CD4-positive, alpha-beta T cell treated with Interleukin-10 for 1 hour (primary cell): ENCODE data around the gene TARBP1.
"Not testable (repeated sequence)": the region's sequence is repeated elsewhere in the genome, so short reads cannot be mapped to it uniquely, and the experiment has no call there.

ENCODE experiments used
- DNase-seq: peaks from one replicate; pipeline ENCODE4 v3.0.0-alpha.2; 2020

The TARBP1 gene

DNA sequence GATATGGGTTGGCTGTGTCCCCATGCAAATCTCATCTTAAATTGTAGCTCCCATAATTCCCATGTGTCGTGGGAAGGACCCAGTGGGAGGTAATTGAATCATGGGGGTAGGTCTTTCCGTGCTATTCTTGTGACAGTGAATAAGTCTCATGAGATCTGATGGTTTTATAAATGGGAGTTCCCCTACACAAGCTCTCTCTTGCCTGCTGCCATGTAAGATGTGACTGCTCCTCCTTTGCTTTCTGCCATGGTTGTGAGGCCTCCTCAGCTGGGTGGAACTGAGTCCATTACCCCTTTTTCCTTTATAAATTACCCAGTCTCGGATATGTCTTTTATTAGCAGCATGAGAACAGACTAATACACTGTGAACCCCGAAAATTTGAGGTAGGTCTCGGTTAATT is 25.3 kb upstream of the TARBP1 start:
- DNase-seq, result not testable (repeated sequence)

DNA sequence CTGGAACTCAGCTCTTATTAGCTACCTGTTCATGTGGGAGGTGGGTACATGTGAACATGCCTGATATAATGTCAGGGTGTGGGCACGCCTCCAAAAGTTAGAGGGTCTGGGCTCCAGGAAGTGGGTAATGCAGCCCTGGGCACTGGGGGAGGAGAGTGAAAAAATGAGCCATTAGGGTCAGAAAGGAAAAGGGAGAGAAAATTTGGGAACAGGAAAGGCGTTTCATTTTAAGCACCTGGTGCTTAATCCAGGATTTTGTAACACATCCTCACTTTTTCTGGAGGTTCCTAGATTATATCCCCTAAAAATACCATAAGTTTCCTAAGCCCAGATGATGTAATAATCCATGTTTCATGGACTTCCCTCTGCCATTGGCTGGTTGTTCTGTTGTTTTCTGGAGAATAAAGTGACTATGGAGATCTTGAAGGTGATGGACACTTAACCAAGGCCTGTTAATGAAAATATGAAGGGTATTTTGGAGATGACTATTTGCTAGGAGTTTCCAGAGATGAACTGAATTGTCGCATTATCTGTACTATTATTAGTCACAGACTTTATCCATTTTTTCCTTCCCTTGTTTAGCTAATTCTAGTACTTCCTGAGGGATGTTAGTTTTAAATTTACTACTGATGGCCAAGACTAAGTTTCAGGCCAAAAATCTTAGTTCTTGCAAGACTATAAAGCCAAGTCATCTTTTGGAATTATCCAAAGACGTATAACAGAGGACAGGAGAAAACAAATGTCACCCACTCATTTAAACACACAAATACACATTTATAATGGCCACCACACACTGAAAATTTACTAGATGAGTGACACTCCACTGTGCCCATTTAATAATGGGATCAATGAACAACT is 24.4 kb upstream of the TARBP1 start:
- DNase-seq, result no peak

DNA sequence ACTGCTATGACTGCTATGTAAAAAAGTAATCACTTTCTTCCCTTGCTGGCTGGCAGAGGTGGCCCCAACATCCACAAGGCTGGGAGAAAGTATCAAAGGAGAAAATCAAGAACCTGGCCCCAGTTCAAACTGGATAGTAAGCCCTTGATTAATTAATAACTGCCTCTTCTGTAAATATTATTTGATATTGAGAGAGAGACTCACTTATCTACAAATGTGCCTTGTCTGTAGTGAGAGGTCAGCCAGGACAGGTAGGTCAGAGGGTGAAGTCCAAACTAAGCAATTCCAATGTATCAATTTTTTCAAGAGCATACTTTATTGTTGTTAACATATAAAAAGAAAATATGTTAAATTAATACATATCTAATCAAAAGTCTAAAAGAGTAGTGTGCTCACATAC is 23.8 kb upstream of the TARBP1 start:
- no peak for DNase-seq

DNA sequence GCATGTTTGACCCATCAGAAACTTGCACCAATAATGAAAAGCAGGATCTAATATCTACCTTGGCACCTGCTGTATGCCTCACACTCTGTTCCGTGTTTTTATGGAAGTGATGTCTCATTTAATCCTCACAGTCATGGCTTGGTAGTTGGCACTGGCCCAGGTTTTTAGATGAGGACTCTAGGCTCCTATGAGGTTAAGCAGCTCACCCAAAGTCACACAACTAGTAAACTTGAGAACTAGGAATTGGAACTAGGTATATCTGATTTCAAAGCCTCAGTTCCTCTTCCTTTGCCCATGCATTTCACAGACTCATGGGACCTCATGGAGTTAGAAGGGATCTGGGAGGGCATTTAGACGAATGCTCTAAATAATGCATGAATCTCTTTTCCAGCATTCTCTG is 21.3 kb upstream of the TARBP1 start:
- DNase-seq, result no peak

DNA sequence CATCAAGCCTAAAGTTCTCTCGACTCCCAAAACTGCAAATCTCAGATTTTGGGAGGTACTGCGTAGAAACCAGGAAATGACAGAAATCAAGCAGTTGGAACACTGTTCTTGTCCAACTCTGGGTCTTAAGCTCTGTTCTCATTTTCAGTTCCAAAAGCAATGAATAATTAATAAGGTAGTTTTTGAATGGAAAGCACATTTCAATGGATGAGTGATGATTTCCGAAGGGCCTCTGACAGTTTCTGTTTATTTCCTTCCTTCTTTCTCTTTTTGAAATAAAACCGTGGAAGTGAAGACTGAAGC is 20.9 kb upstream of the TARBP1 start:
- no peak for DNase-seq

DNA sequence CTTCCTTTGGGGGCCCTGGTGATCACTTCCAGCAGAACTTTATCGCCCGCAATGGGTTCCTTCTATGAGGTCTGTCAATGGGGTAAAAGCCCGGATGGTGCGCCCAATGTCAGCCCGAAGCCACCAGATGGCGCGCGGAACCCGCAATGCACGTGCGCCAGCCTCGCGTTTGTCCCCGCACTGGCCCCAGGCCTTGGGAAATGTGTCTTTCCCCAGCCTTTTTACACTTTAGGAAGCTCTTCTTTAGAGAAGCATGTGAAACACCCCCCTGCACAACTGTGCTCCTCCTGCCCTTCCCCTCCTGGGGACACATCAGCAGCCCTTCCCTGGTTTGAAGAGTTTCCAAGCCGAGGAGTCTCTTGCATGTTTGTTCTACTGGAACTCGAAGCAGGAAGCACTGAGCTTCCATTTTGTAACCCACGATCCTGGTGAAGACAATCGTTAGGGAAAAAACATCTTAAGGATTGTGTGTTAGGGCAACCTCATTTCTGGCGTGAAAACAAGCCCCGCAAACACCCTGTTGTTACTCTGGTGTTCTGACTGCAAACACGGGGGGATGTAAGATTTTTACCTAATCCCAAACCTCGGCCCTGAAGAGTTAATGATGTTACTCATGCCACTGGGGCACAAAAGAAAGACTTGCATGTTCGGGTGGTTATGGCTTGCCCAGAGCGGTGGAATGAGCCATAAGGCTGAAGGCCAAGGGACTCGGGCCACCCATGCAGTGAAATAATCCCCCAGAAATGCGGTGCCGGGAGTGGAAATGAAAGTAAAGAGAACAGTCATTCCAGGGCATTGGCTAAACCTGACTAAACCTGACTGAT is 20.4 kb upstream of the TARBP1 start:
- DNase-seq, result peak; percentile 79

DNA sequence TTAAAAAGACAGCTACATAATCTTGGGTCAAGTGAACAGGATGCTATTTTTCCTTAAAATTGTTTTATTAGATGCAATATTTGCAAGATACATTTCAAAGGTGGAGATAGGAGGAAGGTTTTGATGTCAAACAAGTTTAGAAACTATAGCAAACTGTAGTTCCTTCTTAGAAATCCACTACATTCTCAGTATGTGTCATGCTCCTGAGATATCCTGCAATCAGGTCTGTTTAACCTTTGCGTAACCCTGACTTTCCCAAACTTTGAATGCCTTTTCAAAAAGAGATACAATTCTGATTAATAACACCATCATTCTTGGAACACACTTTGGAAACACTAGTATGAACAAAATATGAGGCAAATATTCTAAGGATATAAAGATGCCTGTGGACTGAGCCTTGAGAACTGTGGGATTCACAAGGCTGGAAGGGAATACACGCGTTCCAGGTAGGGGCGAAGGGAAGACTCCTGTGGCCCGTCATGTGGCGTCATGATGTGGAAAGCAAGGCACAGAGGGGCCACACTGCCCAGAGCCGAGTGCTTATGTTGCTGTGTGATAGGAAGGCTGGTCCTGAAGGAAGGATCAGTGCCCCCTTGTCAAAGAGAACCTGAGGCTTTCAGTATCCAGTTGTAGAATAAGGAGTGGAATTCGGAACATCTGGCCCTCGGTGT is 19.6 kb upstream of the TARBP1 start:
- no peak for DNase-seq

DNA sequence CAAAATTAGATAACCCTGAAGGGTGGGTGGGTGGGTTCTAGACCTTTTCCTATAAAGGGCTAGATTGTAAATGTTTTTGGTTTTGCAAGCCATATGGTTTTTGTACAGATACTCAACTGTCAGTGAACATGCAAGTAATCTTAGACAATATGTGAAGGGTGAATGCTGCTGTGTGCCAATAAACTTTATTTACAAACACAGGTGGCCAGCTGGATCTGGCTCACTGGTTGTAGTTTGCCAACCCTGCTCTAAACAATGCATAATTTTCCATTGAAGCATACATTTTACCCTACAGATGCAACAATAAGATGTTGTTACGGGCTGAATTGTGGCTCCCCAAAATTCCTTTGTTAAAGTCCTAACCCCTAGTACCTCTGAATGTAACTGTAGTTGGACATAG is 18.6 kb upstream of the TARBP1 start:
- no peak for DNase-seq

DNA sequence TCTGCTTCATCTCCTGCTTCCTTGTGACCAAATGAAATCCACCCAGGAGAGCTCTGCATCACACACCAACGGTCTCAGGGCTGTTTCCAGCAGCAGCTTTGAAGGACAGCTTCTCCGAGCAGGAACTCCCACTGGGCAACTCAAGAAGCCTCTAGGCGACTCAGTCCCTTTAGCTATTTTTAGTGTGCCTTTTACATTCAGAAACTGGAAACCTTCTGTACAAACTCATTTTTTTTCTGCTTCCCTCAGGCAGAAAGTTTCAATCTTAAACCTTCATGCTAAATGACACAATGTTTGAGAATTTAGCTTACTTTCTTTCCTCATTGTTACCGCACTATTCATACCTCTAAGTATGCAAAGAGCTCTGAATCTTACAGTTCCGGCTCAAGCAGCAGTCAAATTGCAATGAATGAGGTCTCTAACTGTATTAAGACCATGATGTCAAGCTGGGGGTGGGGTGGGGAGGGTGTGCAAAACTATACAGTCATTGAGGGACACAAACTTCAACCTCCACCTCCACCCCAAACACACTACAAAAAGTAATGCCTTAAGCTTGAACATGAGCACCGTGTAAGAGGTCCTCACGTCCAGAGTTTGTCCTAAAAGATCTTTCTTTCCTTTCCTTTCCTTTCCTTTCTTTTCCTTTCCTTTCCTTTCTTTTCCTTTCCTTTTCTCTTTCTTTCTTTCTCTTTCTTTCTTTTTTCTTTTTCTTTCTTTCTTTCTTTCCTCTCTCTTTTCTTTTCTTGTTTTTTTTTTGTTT is 16.4 kb upstream of the TARBP1 start:
- DNase-seq, result no peak

DNA sequence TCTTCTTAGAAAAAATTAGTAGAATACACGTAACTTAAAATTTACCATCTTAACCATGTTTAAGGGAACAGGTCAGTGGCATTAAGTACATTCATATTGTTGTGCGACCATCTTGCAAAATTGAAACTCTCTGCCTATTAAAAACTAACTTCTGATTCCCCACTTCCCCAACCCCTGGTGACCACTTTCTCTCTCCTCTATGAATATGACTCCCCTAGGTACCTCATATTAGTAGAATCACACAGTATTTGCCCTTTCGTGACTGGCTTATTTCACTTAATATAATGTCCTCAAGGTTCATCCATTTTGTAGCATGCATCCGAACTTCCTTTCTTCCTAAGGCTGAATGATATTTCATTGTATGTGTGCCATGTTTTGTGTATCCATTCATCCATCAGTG is 15.1 kb upstream of the TARBP1 start:
- no peak for DNase-seq

DNA sequence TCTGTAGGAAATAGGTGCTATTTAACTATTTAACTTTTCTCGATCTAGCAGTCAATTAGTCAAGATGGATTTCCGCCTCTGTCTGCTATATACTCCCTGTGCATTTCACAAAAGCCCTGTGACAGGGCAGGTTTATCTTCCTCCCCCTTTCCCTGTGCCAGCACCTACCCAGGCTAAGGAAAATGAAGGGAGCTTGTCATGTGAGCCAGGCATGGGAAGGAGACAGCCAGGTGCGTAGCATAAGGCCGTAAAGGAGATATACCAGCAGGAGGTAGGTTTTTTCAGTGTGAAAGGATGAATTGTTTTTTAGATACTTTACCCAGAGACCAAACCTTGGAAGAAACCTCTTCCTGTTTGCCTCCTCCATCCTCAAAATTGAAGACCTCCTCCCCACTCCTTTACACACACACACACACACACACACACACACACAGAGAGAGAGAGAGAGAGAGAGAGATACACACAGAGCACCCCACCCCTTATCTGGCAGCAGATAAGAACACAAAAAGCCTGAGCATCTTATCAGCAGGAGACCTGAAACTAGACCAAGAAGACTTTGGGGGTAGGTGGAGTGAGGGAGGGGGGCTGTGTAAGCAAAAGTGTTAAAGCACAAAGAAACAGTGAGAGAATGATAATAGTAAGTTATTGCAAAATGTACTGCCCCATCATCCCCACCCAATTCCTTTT is 12.0 kb upstream of the TARBP1 start:
- DNase-seq, result no peak

DNA sequence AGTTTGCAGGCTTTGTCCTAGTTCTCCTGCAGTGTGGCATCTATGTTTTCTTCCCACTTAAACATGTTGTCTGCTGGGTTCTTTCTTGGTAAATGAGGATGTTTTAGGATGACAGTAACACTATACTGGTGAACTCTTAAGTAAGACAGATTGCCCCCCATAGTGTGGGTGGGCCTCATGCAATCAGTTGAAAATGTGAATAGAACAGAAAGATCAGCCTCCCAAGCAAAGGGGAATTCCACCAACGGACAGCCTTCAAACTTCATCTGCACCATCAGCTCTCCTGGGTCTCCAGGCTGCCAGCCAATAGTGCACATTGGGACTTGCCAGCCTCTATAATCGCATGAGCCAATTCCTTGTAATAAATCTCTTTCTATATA is 10.7 kb upstream of the TARBP1 start:
- DNase-seq, result no peak

DNA sequence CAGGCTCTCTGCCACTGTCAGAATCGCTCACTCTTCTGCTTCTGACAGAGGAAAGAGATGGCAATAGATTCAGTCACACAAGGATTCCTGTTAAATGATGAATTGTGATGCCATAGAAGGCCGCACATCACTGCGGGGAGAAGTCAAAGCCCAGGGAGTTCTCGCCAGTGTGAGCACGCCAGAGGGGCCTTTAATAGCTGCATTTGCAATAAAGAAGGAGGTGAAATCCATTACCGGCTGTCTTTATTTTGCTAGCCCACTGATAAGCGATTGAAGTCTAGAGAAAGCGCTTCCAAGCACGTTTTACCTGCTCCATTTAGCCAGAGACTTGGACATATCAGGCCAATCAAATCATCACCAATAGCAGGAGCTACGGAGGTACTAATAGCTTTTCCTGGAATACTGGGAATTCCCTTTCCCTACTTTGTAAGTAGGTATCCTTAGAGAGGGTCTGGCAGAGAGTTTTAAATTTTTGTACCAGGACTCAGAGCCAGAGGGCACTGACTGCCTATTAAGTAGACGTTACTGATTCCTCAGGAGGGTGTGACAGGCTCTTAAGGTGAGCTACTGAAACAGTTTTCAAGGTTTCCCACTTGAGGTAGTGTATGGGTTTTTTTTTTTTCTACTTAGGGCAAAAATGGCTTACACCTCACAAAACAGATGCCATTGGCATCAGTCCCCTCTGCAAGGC is 10.2 kb upstream of the TARBP1 start:
- DNase-seq, result no peak

DNA sequence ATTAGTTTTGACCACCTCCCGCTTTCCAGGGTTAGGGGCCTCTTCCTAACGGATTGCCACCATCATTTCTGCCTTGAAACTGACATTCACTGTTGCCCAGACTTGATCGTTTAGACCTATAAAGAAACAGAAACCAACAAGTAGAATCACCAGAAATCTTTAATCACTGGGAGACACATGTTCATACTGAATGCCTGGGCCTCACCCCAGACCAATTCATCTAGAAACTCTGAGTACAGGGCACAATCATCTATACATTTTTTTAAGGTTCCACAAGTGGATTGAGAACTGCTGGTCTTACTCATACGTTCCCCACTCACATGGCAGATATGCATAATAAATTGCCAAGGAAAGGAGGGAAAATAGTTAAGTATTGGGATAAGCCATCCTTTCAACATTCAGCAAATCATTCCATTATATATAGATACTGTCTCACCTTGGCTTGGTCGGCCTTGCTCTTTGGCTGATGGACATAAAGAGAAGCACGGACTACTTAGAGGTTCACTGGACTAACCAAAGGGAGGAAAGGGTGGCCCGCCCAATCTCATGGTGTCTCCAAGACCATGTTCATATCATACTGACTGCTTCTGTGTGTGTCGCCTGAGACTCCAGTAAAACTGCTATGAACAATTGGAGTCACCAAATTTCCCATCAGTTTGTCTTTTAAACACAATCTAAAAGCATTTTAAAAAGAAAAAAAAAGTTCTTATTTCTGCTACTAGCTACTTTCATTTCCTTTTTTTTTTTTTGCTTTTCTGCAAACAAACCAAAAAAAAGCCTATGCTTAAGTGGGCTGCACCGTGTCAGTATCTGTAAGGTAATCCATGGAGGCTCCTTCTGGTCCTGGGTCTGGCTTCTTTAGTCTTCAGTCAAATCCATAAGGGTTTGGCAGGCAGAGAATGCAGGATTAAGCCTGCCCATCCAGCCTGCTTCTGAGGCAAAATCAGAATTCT is 9.4 kb upstream of the TARBP1 start:
- no peak for DNase-seq

DNA sequence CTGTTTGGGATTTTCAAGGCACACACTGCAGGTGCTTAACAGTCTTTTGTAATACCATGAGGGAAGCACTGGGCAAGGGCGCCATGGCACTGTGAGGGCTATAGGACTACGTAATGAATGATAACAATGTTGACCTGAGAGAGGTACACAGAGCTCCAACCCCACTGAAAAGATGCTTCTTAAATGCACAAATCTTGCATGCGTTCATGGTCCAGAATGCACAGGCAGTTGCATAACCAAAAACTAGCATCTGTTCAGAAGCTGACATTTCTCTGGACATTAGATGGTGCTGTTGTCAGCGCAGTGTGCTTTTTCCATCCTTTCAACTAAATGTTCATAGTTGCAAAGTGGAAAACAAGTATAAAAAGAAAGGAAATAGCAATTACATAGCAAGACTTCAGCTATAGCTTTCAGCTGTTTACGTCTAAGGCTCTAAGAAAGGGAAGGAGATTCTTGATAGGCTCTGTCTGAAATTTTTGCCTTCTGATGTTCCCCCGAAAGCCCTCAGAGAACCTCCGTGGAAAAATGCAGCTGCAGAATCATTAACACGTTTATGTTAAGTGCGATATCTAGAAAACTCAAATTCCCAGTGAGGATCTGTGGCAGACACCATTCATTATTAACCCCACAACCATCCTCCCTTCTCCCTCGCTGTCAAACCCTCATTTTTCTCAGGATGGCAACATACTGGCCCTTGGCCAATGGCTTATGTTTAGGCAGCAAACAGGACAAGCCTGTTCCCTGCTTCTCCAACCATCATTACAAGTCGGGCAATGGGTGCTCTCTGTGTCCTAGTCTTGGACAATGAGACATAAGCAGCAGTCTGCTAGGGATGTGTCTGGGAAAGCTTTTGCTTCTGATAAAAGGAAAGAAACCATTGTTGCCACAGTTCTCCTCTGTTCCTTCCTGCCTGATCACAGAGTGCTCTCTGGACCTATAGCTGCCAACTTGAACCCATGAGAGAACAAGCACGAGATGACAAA is 8.2 kb upstream of the TARBP1 start:
- peak; percentile 24 for DNase-seq

DNA sequence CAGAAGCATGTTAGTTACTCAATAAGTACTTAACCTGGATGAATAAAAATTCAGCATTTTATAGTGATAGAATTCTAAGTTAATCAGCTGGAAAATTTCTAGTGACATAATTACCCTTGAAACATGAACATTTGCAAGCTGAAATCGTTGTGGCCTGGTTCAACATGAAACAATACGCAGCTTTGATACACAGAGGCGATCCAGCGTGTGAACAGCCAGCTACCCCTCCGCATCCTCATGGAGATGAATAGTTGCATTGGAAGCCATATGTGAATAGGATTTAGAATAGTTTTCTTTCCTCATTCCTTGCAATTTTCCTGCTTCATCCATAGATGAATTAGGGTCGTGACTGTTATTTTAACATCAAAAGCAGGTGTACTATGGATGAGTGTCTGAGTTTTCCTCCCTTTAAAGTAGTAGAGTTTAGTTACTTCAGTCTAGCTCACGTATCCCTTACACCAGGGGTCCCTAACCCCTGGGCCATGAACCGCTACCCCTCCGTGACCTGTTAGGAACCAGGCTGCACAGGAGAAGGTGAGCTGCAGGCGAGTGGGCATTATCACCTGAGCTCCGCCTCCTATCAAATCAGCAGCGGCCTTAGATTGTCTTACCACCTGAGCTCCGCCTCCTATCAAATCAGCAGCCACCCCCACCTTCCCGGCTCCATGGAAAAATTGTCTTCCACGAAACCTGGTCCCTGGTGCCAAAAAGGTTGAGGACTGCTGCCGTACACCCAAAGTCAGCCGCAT is 6.2 kb upstream of the TARBP1 start:
- DNase-seq, result no peak

DNA sequence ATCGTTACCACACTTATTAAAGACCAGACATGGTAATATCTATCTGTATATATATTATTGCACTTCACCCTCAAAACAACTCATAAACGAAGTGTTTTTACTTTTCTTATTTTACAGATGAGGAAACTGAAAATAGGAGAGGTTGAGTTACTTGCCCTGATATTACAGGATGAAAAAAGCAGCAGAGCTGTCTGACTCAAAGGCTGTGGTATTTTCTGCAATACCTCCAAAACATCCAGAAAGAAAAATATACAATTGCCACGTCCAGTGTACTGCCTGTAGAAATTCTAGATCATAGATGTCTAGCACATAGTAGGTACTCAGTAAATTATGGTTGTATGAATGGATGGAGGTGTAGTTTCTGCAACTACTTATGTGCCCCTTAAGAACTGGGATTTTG is 5.2 kb upstream of the TARBP1 start:
- no peak for DNase-seq

DNA sequence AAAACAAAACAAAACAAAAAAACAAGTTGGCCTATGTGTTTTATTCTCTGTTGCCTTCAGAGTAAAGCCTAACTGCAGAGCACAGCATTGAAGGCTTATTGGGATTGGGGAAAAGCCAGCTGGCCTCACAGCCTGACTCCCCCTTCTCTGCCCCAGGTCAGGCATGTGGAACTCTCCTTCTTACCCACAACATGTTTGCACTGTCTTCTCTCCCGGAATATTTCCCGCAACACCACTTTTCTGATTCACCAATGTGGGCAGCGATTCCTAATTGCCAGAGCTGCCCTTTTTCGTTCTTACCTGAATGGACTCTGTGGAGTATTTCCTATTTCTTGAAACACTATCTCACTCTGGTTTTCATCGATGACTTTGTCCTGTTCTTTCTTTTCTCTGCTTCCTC is 2.8 kb upstream of the TARBP1 start:
- DNase-seq, result no peak

DNA sequence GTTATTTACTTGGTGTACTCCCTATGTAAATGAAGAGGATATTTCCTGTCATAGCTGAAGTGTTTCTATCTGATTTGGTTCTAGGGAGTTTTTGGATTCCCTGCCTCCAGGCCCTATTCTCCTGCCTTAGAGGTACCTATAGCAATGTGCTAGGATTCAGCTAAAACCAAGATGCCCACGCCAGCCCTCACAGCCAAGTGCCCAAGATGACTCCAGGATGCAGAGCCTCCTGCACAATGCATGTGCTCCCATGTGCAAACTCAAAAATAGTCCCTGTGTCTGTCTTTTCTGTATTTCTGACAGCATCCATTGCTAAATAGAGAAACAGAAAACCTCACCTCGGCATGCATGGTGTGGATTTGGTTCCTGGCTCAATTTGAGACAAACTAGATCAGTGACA is 887 bp upstream of the TARBP1 start:
- DNase-seq, result no peak
